ENCODE results near the gene GPR18.
"Not testable (repeated sequence)": the region's sequence is repeated elsewhere in the genome, so short reads cannot be mapped to it uniquely, and the experiment has no call there.

Gene GPR18

GRCh38 chr13:99267927-99268326, 9.7 kb upstream of the GPR18 start:
- DNase-seq (ENCODE audit: low read depth in 2 of 2), result no peak

GRCh38 chr13:99266827-99267226, 8.6 kb upstream of the GPR18 start:
- no peak for DNase-seq (ENCODE audit: low read depth in 2 of 2)

DNA sequence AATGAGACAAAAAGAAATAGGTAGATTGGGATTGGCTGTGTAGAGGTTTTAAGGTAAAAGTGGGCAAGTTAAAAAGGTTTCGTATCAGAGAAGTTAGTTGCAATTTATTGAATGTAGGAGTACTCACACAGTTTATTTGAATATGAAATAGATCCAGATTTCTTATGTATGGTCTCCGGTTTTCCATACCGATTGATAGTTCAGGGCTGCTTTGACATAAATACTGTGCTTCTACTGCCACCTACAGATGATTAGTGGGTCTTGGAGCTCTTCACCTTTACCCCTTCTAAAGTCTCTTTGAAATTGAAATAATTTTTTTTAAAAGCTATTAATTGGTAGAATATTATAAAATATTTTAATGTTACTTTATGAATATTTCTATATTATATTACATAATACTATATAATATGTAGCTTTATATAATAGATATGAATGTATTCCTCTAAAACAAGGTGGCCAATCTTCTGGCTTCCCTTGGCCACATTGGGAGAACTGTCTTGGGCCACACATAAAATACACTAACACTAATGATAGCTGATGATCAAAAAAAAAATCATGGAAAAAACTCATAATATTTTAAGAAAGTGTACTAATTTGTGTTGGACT, 7.7 kb upstream of the GPR18 start:
- no peak for DNase-seq (ENCODE audit: low read depth in 2 of 2)

GRCh38 chr13:99265162-99265800, 7.1 kb upstream of the GPR18 start:
- DNase-seq (ENCODE audit: low read depth in 2 of 2), result no peak

DNA sequence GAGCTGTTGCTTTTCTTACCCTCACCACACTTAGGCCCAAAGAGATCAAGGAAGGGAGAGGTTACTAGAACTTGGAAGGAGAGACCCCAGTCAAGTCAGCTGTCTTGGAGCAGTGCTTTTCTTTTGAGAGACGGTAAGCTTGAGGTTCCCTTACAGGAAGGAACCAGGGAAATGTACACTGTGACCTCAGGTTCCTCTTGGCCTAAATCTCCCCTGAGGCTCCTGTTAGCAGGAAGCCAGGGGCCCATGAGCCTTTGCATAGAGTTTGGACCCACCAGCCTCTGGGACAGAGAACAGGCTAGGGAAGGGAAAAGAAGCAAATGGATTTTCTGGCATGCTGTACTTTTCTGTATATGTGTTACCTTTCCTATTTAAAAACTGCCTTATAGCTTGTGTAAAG, 5.9 kb upstream of the GPR18 start:
- no peak for DNase-seq (ENCODE audit: low read depth in 2 of 2)

DNA sequence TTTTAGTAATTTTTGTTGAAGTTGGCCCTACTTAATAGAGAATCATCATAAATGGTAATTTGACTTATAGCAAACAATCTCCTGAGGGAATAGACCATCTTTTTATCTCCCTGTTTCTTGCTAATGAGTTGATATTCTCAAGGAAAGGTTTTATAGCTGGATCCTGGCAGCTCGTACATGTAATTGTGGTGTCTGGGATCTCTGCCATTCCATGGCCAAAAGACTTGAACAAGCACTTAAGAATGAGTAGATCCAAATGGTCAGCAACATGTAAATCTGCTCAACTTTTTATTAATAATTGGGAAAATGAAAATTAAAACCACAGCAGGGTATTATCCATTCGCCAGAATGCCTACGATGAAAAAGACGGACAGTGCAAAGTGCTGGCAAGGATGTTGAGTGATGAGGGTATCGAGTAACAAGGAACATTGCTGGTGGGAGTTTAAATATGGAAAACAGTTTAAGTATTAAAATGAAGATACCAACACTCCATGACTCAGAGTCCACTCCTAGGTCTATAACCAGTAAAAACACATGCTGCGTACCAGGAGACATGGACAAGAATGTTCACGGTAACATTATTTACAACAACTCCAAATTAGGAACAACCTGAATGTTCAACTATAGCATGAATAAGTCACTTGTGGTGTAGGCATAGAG, 5.1 kb upstream of the GPR18 start:
- DNase-seq (ENCODE audit: low read depth in 2 of 2), result no peak

- DNase-seq (ENCODE audit: low read depth in 2 of 2), result no peak
Observed at GRCh38 chr13:99261059-99261458, 2.9 kb upstream of the GPR18 start.

GRCh38 chr13:99260216-99260615, 2.0 kb upstream of the GPR18 start:
- no peak for DNase-seq (ENCODE audit: low read depth in 2 of 2)

GRCh38 chr13:99258946-99259345, 767 bp upstream of the GPR18 start:
- no peak for DNase-seq (ENCODE audit: low read depth in 2 of 2)

GRCh38 chr13:99257291-99257690, 888 bp downstream of the GPR18 start:
- DNase-seq (ENCODE audit: low read depth in 2 of 2), result no peak

DNA sequence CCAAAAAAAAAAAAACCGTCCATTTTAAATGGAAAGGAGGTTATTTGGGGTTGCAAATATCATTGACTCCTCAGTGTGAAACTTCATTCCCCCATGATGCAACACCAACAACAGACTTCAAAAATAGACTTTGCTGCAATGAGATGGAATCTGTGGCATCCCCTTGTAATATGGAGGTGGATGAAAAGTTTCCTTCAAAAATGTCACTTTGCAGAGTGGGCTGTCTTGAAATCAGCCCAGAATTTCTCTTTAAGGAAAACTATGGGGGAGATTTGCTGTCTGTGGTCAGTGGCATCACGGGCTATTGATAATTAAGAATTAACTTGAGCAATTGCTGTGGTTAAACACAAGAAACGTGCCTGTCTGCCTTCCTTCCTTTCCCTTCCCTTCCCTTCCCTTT, 1.5 kb downstream of the GPR18 start:
- DNase-seq (ENCODE audit: low read depth in 2 of 2), result no peak

- DNase-seq (ENCODE audit: low read depth in 2 of 2), result no peak
Observed at GRCh38 chr13:99256283-99256682, 1.9 kb downstream of the GPR18 start.

DNA sequence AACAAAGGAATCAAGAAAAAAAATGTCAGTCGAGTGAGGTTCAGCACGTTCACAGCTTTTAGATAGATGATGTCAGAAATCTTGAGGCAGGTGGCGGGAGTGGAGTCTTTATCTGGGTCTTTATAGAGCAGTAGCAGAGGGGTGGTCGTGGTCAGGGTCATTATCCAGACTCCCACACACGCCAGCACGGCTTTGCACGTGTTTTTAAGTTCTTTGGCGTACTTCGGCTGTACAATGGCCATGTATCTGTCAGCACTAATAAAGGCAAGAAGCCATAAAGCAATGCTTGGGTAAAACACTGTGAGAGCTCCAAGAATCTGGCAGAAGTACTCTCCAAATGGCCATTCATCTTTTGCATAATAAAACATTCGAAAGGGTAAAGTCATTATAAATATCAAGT, 2.9 kb downstream of the GPR18 start:
- DNase-seq (ENCODE audit: low read depth in 2 of 2), result no peak

DNA sequence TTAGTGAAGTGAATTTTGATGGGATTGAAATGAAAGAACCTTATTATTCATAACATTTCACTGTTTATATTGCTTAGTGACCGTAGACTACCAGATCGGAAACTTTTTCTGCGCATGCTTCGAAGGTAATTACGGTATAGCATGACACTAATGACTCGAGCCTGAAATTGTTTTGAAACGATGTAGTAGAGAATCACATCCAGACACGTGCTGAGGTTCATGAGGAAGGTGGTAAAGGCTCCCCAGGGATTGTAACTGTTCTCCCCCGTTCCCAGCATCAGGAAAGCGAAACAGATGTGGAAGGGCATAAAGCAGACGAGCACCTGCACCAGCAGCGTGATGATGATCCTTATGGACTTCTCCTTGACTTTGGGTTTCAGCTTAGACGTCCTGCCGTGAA, 3.3 kb downstream of the GPR18 start:
- DNase-seq (ENCODE audit: low read depth in 2 of 2), result no peak

DNA sequence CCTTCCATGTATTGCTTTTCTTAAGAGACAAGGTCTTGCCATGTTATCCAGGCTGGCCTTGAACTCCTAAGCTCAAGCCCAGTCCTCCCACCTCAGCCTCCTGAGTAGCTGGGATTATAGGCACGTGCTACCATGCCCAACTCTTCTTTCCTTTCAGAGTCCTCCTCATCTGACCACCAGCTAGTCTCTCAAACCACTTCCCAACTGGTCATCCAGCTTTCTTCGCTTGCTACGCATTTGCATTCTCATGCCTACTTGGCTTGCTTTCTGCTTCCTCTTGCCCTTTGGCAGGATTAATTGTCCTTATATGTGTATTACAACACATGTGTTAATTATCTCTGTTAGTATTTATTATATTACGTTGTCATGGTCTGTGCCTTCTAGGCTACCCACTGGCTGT, 6.3 kb downstream of the GPR18 start:
- no peak for DNase-seq (ENCODE audit: low read depth in 2 of 2)

GRCh38 chr13:99250982-99251825, 7.0 kb downstream of the GPR18 start:
- DNase-seq (ENCODE audit: low read depth in 2 of 2), result no peak

GRCh38 chr13:99249606-99250005, 8.6 kb downstream of the GPR18 start:
- DNase-seq (ENCODE audit: low read depth in 2 of 2), result not testable (repeated sequence)

DNA sequence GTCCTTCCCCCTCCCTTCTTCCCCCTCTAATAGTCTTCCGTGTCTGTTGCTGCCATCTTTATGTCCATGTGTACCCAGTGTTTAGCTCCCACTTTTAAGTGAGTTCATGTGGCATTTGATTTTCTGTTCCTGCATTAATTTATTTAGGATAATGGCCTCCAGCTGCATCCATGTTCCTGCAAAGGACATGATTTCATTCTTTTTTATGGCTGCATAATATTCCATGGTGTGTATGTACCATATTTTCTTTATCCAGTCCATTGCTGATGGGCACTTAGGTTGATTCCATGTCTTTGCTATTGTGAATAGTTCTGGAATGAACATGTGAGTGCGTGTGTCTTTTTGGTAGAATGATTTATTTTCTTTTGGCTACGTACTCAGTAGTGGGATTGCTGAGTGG, 9.0 kb downstream of the GPR18 start:
- DNase-seq (ENCODE audit: low read depth in 2 of 2), result not testable (repeated sequence)

GRCh38 chr13:99246100-99246499, 12.1 kb downstream of the GPR18 start:
- DNase-seq (ENCODE audit: low read depth in 2 of 2), result no peak

DNA sequence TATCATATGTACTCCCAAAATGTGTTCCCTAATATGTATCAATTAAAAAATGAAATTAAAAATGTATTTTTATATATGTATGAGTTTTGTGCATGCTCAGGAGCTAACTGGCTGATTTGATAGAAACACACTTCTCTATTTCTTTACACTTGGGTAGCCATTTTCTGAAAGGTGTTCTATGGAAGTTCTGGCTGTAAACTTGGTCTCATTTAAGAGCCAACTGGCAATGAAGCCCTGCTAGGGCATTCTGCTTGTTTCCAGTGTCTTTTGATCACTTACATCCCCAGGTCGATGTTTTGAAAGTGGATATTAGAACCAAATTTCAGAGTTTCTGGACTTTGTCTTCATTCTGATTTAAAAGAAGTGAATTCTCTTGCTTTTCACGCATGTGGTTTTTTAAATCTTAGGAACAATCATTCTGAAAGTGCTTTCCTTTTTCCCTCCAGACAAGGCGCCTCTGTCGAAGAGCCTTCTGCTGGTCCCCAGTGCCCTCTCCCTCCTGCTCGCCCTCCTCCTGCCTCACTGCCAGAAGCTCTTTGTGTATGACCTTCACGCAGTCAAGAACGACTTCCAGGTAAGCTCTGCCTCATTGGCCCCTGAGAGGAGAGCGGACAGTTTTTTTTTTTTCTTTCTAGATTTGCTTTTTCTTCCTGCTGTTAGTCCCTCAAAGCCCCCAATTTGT, 20.1 kb downstream of the GPR18 start:
- DNase-seq (ENCODE audit: low read depth in 2 of 2), result no peak

GRCh38 chr13:99231721-99232120, 26.5 kb downstream of the GPR18 start:
- DNase-seq (ENCODE audit: low read depth in 2 of 2), result no peak

DNA sequence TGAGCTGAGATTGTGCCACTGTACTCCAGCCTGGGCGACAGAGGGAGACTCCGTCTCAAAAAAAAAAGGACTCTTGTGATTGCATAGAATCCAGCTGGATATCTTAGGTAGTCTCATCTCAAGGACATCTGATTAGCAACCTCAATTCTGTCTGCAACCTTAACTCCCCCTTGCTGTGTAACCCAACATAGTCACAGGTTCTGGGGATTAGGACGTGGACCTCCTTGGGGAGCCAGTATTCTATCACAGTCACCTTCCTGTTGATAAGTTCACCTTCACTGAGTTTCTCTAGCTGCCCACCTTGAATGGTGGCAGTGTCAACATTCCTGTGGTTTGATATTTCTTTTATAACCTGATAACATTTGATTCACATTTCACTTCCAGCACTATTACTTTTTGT, 27.2 kb downstream of the GPR18 start:
- DNase-seq (ENCODE audit: low read depth in 2 of 2), result no peak

All from stimulated activated CD8-positive, alpha-beta memory T cell treated with anti-CD3 and anti-CD28 coated beads, Interleukin-15, amount 100 ng/mL, for 4 hours (primary cell).